Measurements from ENCODE around the gene SF3A2. TPM values are rescaled to one million over a fixed set of nuclear protein-coding genes. Genes with fewer than 3 reads are reported as not detected.
A peak's percentile ranks its signal among the peaks of the same experiment; 100 is the strongest.

SF3A2 gene
- total and polyA plus RNA-seq, 2 donors (not counting 1 experiment from before 2014, with no cell fraction given): 98.2 to 140 TPM

GRCh38 chr19:2252055-2252796 lies 15.6 kb downstream of the SF3A2 start:
- ChIA-PET CTCF (interaction anchor here (0.9 to 6.3 kb wide), 12 partner anchors 10 to 140 kb away, joined by 3 to 63 read pairs (median 6); partner anchors contain the start of gene PLEKHJ1), POLR2A (interaction anchor here (0.6 to 8.8 kb wide), 8 partner anchors 8 to 80 kb away, joined by 3 to 134 read pairs (median 4); partner anchors contain the start of gene PLEKHJ1)
- peaks cover 42% of the 10 kb centered on the region for H4K20me1 ChIP-seq (ENCODE audit: control insufficient read depth, insufficient read depth, low read length, poor library complexity, severe bottlenecking)
- peaks cover 0 to 38% (median 14%) of the 10 kb centered on the region in 4 experiments for H3K27me3 ChIP-seq (replicated peaks in 1 of 4; ENCODE audit: control extremely low read depth in 1 of 4, control insufficient read depth in 3 of 4, insufficient read depth in 4 of 4, low read length in 3 of 4)
- Mint-ChIP-seq H3K4me1 (peaks cover 36% of the 10 kb centered on the region), H3K27me3 (no peaks in the 10 kb centered on the region), H3K9me3 (ENCODE audit: insufficient read depth) (no peaks in the 10 kb centered on the region), H3K4me3 (peak overlapping the region; percentile 88), H3K27ac (peak overlapping the region; percentile 26)
- H3K27ac ChIP-seq (ENCODE audit: low read length in 2 of 2): no peak overlapping the region
- H3K9me3 ChIP-seq (ENCODE audit: control extremely low read depth in 1 of 3, control insufficient read depth in 2 of 3, insufficient read depth in 1 of 3, low read length in 2 of 3): peaks cover 0 to 15% (median 0%) of the 10 kb centered on the region in 3 donors
- H3K4me1 ChIP-seq (ENCODE audit: control insufficient read depth in 2 of 2, insufficient read depth in 2 of 2, low read length in 2 of 2): peaks cover 46 to 58% of the 10 kb centered on the region in 2 donors
- intact Hi-C loops (cut with micrococcal nuclease): loop anchor here (2.0 to 5.0 kb wide), 2 partner anchors 15 to 35 kb away; partner anchors contain the start of genes PLEKHJ1 and SF3A2
- DNase-seq (peak; percentile 64), ATAC-seq (ENCODE audit: low read depth) (no peak)
- peaks cover 4% of the 10 kb centered on the region for H3K79me2 ChIP-seq (ENCODE audit: control insufficient read depth, insufficient read depth, low read length)
- peak overlapping the region in 4 of 5 experiments; percentile 44 to 70 (median 58) for H3K4me3 ChIP-seq (ENCODE audit: control extremely low read depth in 1 of 5, extremely low read depth in 1 of 5, insufficient read depth in 1 of 5, low read depth in 2 of 5, low read length in 4 of 5)
- peak overlapping the region; percentile 100 for H3K4me2 ChIP-seq (replicated peaks; ENCODE audit: low read depth, low read length, poor library complexity, severe bottlenecking)
- peak overlapping the region; percentile 72 for H3K9ac ChIP-seq (ENCODE audit: low read length)
- peaks cover 0 to 13% of the 10 kb centered on the region in 2 experiments for H3K36me3 ChIP-seq (replicated peaks in 1 of 2; ENCODE audit: control extremely low read depth in 1 of 2, control insufficient read depth in 1 of 2, extremely low read depth in 1 of 2, insufficient read depth in 2 of 2, low read length in 1 of 2)
- TF ChIP-seq EZH2 (IDR thresholded peaks at IDR 0.05; ENCODE audit: borderline replicate concordance, insufficient read depth, low read depth, low read length, poor library complexity, severe bottlenecking) (no peak), CTCF (IDR thresholded peaks at IDR 0.05) (no peak)
- H2AFZ ChIP-seq (ENCODE audit: insufficient read depth, low read depth, low read length, poor library complexity, severe bottlenecking): peak overlapping the region; percentile 86
- 10% methylated on average over 74 of the region's 74 CpGs for WGBS (ENCODE audit: insufficient coverage)
